ENCODE data around the gene TKFC.

Gene TKFC

DNA sequence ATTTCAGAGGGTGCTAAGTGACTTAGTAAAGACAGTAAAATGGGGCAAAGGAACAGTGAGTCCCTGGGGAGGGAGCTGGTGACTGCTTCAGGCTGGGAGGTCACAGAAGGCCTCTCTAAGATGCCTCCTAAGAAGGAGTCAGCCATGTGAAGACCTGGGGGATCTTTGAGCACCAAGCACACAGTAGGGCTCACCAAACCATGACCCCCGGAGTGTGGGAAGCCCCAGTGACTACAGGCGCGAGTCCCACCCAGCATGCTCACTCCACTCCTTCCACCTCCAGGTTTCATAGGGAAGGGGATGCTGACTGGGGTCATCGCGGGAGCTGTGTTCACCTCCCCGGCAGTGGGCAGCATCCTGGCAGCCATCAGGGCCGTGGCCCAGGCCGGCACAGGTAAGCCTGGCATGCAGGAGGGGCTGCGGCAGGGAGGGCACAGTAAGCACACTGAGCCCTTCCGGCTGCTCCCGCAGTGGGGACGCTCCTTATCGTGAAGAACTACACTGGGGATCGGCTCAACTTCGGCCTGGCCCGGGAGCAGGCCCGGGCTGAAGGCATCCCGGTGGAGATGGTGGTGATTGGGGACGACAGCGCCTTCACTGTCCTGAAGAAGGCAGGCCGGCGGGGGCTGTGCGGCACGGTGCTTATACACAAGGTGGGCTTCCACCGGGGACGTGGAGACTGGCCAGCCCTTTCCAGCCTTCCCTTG is 5.9 kb downstream of the TKFC start:
- Histone ChIP-seq H3K36me3 (ENCODE audit: control insufficient read depth in 1 of 2, insufficient read depth in 2 of 2, low read length in 2 of 2) (peaks cover 14% of the 10 kb centered on the region in 2 experiments), H2BK5ac (ENCODE audit: low read depth, low read length, poor library complexity) (no peak overlapping the region), H2BK12ac (ENCODE audit: low read length) (no peak overlapping the region), H3K27me3 (ENCODE audit: insufficient read depth, low read length) (no peaks in the 10 kb centered on the region), H3K27ac (ENCODE audit: low read depth, low read length) (no peak overlapping the region), H3K79me1 (ENCODE audit: low read length) (peaks cover 2% of the 10 kb centered on the region), H2BK120ac (ENCODE audit: insufficient read depth, low read length, poor library complexity) (no peak overlapping the region), H3K9me3 (ENCODE audit: insufficient read depth, low read depth, low read length) (no peaks in the 10 kb centered on the region), H4K91ac (ENCODE audit: low read depth, low read length) (no peak overlapping the region), H4K8ac (ENCODE audit: low read depth, low read length) (no peak overlapping the region), H3K9ac (ENCODE audit: low read length) (no peak overlapping the region), H3K18ac (ENCODE audit: low read length) (no peak overlapping the region), H3K4ac (ENCODE audit: low read depth, low read length) (no peak overlapping the region), H3K4me1 (ENCODE audit: control insufficient read depth in 1 of 2, insufficient read depth in 2 of 2, low read length in 2 of 2) (no peaks in the 10 kb centered on the region), H3K4me2 (ENCODE audit: low read length) (no peak overlapping the region), H2AFZ (ENCODE audit: insufficient read depth, low read length, poor library complexity) (no peak overlapping the region), H3K23ac (ENCODE audit: low read length) (no peak overlapping the region), H3K14ac (ENCODE audit: low read length) (no peak overlapping the region), H3K79me2 (ENCODE audit: control insufficient read depth, insufficient read depth, low read length, poor library complexity) (no peaks in the 10 kb centered on the region), H4K12ac (ENCODE audit: low read depth, low read length) (no peak overlapping the region), H2AK5ac (ENCODE audit: low read length) (no peak overlapping the region), H3K4me3 (ENCODE audit: low read depth, low read length) (no peak overlapping the region)
- no CpG with 5 or more reads among the region's 26 CpGs for WGBS (ENCODE audit: extremely low coverage, insufficient coverage, insufficient read length)
- DNase-seq, result no peak

- Histone ChIP-seq H3K27ac (ENCODE audit: low read depth, low read length) (no peak overlapping the region), H4K12ac (ENCODE audit: low read depth, low read length) (no peak overlapping the region)
- no CpG with 5 or more reads among the region's 4 CpGs for WGBS (ENCODE audit: extremely low coverage, insufficient coverage, insufficient read length)
These were observed 6.5 kb downstream of the TKFC start for GRCh38 chr11:61339490-61339878.

DNA sequence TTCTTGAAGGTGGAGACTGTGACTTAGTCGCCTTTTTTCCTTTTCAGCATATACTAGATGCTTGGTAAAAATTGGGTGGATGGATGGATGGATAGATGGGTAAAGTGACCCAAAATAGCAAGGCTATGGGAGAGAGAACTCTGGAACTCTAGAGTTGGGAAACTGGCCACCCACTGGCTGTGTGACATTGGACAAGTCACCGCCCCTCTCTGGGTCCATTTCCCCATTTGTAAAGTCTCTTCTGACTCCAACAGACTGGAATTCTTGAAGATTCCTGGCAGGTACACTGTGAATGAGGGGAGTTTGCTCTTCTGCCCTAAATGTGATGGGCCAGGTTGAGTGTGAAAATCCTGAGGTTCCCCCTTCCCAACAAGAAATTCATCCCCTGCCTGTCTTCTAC is 8.0 kb downstream of the TKFC start:
- Histone ChIP-seq H3K79me1 (ENCODE audit: low read length) (no peaks in the 10 kb centered on the region), H3K27ac (ENCODE audit: low read depth, low read length) (no peak overlapping the region), H3K23ac (ENCODE audit: low read length) (no peak overlapping the region), H3K4me1 (ENCODE audit: control insufficient read depth in 1 of 2, insufficient read depth in 2 of 2, low read length in 2 of 2) (peaks cover 0 to 7% of the 10 kb centered on the region in 2 experiments), H3K36me3 (ENCODE audit: control insufficient read depth in 1 of 2, insufficient read depth in 2 of 2, low read length in 2 of 2) (peaks cover 14% of the 10 kb centered on the region in 2 experiments), H2AK5ac (ENCODE audit: low read length) (no peak overlapping the region), H3K4me3 (ENCODE audit: low read depth, low read length) (no peak overlapping the region), H3K27me3 (ENCODE audit: insufficient read depth, low read length) (no peaks in the 10 kb centered on the region), H2AFZ (ENCODE audit: insufficient read depth, low read length, poor library complexity) (no peak overlapping the region), H4K12ac (ENCODE audit: low read depth, low read length) (no peak overlapping the region), H3K9ac (ENCODE audit: low read length) (no peak overlapping the region), H4K8ac (ENCODE audit: low read depth, low read length) (no peak overlapping the region), H2BK12ac (ENCODE audit: low read length) (no peak overlapping the region), H3K14ac (ENCODE audit: low read length) (no peak overlapping the region), H3K4ac (ENCODE audit: low read depth, low read length) (no peak overlapping the region), H2BK5ac (ENCODE audit: low read depth, low read length, poor library complexity) (no peak overlapping the region), H3K79me2 (ENCODE audit: control insufficient read depth, insufficient read depth, low read length, poor library complexity) (no peaks in the 10 kb centered on the region), H4K91ac (ENCODE audit: low read depth, low read length) (no peak overlapping the region), H3K18ac (ENCODE audit: low read length) (no peak overlapping the region), H3K9me3 (ENCODE audit: insufficient read depth, low read depth, low read length) (no peaks in the 10 kb centered on the region), H2BK120ac (ENCODE audit: insufficient read depth, low read length, poor library complexity) (no peak overlapping the region), H3K4me2 (ENCODE audit: low read length) (no peak overlapping the region)
- no peak for DNase-seq
- WGBS (ENCODE audit: extremely low coverage, insufficient coverage, insufficient read length), result no CpG with 5 or more reads among the region's 2 CpGs

More at GRCh38 chr11:61339490-61339878, 6.5 kb downstream of the TKFC start:
- Histone ChIP-seq H3K18ac (ENCODE audit: low read length) (no peak overlapping the region), H2BK120ac (ENCODE audit: insufficient read depth, low read length, poor library complexity) (no peak overlapping the region), H2BK12ac (ENCODE audit: low read length) (no peak overlapping the region), H3K23ac (ENCODE audit: low read length) (no peak overlapping the region), H3K9me3 (ENCODE audit: insufficient read depth, low read depth, low read length) (no peaks in the 10 kb centered on the region), H2AFZ (ENCODE audit: insufficient read depth, low read length, poor library complexity) (no peak overlapping the region), H3K79me2 (ENCODE audit: control insufficient read depth, insufficient read depth, low read length, poor library complexity) (no peaks in the 10 kb centered on the region), H3K79me1 (ENCODE audit: low read length) (peaks cover 2% of the 10 kb centered on the region), H4K91ac (ENCODE audit: low read depth, low read length) (no peak overlapping the region), H2BK5ac (ENCODE audit: low read depth, low read length, poor library complexity) (no peak overlapping the region), H3K27me3 (ENCODE audit: insufficient read depth, low read length) (no peaks in the 10 kb centered on the region), H3K14ac (ENCODE audit: low read length) (no peak overlapping the region), H3K9ac (ENCODE audit: low read length) (no peak overlapping the region), H3K4me2 (ENCODE audit: low read length) (no peak overlapping the region), H3K4ac (ENCODE audit: low read depth, low read length) (no peak overlapping the region), H4K8ac (ENCODE audit: low read depth, low read length) (no peak overlapping the region), H3K4me3 (ENCODE audit: low read depth, low read length) (no peak overlapping the region), H3K4me1 (ENCODE audit: control insufficient read depth in 1 of 2, insufficient read depth in 2 of 2, low read length in 2 of 2) (no peaks in the 10 kb centered on the region), H3K36me3 (ENCODE audit: control insufficient read depth in 1 of 2, insufficient read depth in 2 of 2, low read length in 2 of 2) (peaks cover 14% of the 10 kb centered on the region in 2 experiments), H2AK5ac (ENCODE audit: low read length) (no peak overlapping the region)
- no peak for DNase-seq

GRCh38 chr11:61341706-61342105 is 8.7 kb downstream of the TKFC start:
- no peak overlapping the region for H3K9ac ChIP-seq (ENCODE audit: low read length)
- no peak overlapping the region for H4K91ac ChIP-seq (ENCODE audit: low read depth, low read length)
- H4K12ac ChIP-seq (ENCODE audit: low read depth, low read length), result no peak overlapping the region
- no peak overlapping the region for H3K23ac ChIP-seq (ENCODE audit: low read length)
- H3K36me3 ChIP-seq (ENCODE audit: control insufficient read depth in 1 of 2, insufficient read depth in 2 of 2, low read length in 2 of 2), result peaks cover 14 to 15% of the 10 kb centered on the region in 2 experiments
- no peak overlapping the region for H2BK5ac ChIP-seq (ENCODE audit: low read depth, low read length, poor library complexity)
- H3K14ac ChIP-seq (ENCODE audit: low read length), result no peak overlapping the region
- no peak overlapping the region for H3K27ac ChIP-seq (ENCODE audit: low read depth, low read length)
- no peak for DNase-seq
- no peaks in the 10 kb centered on the region for H3K79me2 ChIP-seq (ENCODE audit: control insufficient read depth, insufficient read depth, low read length, poor library complexity)
- H3K27me3 ChIP-seq (ENCODE audit: insufficient read depth, low read length), result no peaks in the 10 kb centered on the region
- H3K18ac ChIP-seq (ENCODE audit: low read length), result no peak overlapping the region
- no peak overlapping the region for H2AK5ac ChIP-seq (ENCODE audit: low read length)
- peaks cover 3 to 13% of the 10 kb centered on the region in 2 experiments for H3K4me1 ChIP-seq (ENCODE audit: control insufficient read depth in 1 of 2, insufficient read depth in 2 of 2, low read length in 2 of 2)
- no peak overlapping the region for H2BK120ac ChIP-seq (ENCODE audit: insufficient read depth, low read length, poor library complexity)
- no peak overlapping the region for H3K4me3 ChIP-seq (ENCODE audit: low read depth, low read length)
- no peak overlapping the region for H2BK12ac ChIP-seq (ENCODE audit: low read length)
- no peak overlapping the region for H2AFZ ChIP-seq (ENCODE audit: insufficient read depth, low read length, poor library complexity)
- no peaks in the 10 kb centered on the region for H3K9me3 ChIP-seq (ENCODE audit: insufficient read depth, low read depth, low read length)
- no CpG with 5 or more reads among the region's 4 CpGs for WGBS (ENCODE audit: extremely low coverage, insufficient coverage, insufficient read length)
- H4K8ac ChIP-seq (ENCODE audit: low read depth, low read length), result no peak overlapping the region
- no peak overlapping the region for H3K4me2 ChIP-seq (ENCODE audit: low read length)
- H3K79me1 ChIP-seq (ENCODE audit: low read length), result no peaks in the 10 kb centered on the region
- H3K4ac ChIP-seq (ENCODE audit: low read depth, low read length), result no peak overlapping the region

All from trophoblast cell (in vitro differentiated cells and primary cell).